IPS-NIHi11 (cell line): Measurements from ENCODE around the gene PRIM1.
A peak's percentile ranks its signal among the peaks of the same experiment; 100 is the strongest.
"Not testable (repeated sequence)": the region's sequence is repeated elsewhere in the genome, so short reads cannot be mapped to it uniquely, and the experiment has no call there.

Source experiments
- DNase-seq: peaks from one replicate; pipeline ENCODE4 v3.0.0; 2012; ENCODE audit warnings: mixed read lengths, low spot score

The PRIM1 gene

GRCh38 chr12:56716933-56717880, 34.9 kb downstream of the PRIM1 start:
- no peak for DNase-seq

GRCh38 chr12:56716458-56716857, 35.7 kb downstream of the PRIM1 start:
- DNase-seq = no peak

GRCh38 chr12:56715798-56716197, 36.3 kb downstream of the PRIM1 start:
- no peak for DNase-seq

- DNase-seq = no peak
These were observed 37.6 kb downstream of the PRIM1 start for GRCh38 chr12:56714431-56714929.

- DNase-seq = no peak
These were observed 38.8 kb downstream of the PRIM1 start for GRCh38 chr12:56713345-56713744.

GRCh38 chr12:56709759-56710376, 42.3 kb downstream of the PRIM1 start:
- DNase-seq = no peak

- DNase-seq = not testable (repeated sequence)
These were observed 47.6 kb downstream of the PRIM1 start for GRCh38 chr12:56704522-56704921.

GRCh38 chr12:56699020-56699661, 53.0 kb downstream of the PRIM1 start:
- no peak for DNase-seq

- no peak for DNase-seq
These were observed 56.6 kb downstream of the PRIM1 start for GRCh38 chr12:56695327-56696101.

GRCh38 chr12:56694161-56694560, 58.0 kb downstream of the PRIM1 start:
- no peak for DNase-seq

GRCh38 chr12:56688846-56689109, 63.3 kb downstream of the PRIM1 start:
- peak; percentile 43 for DNase-seq

- peak; percentile 97 for DNase-seq
These were observed 63.8 kb downstream of the PRIM1 start, which contains the start of gene PTGES3 for GRCh38 chr12:56688129-56688845. TSS of gene PTGES3 (minus strand) at chr12:56688284. CDS start at chr12:56687999, 285 bp downstream.

- no peak for DNase-seq
These were observed 64.6 kb downstream of the PRIM1 start for GRCh38 chr12:56687223-56688128.

- no peak for DNase-seq
These were observed 67.3 kb downstream of the PRIM1 start for GRCh38 chr12:56684745-56685359.

GRCh38 chr12:56682323-56682722, 69.8 kb downstream of the PRIM1 start:
- no peak for DNase-seq
